HepG2 (cell line): ENCODE results near the gene TRIM22. TPM values are rescaled to one million over a fixed set of nuclear protein-coding genes. Genes with fewer than 3 reads are reported as not detected.

Experiments used
- ATAC-seq: fragments of 200-7000 bp; cut with Tn5 transposase; 3 replicates; pipeline ENCODE4 v1.9.1; 2020; ENCODE audit warnings: mild to moderate bottlenecking, moderate library complexity
- BruUV-seq: library from RNA; stranded (reverse); fragments of 400-500 nt; replicated peaks from 2 replicates; lab custom pipeline; 2021; lab: Mats Ljungman, UMichigan
- CTCF ChIA-PET: fragments of 300-600 bp; formaldehyde crosslinking; extraction: SDS; loops from one replicate; lab custom pipeline; 2021; ENCODE audit warnings: low total read pairs, inconsistent platforms, low intra/inter-chr PET ratio; lab: Yijun Ruan, JAX
- POLR2A ChIA-PET: fragments of 350-600 bp; sonication (Branson Sonifier 250); formaldehyde crosslinking; loops from one replicate; lab custom pipeline; 2020; ENCODE audit warnings: antibody characterized with exemption, inconsistent platforms; lab: Yijun Ruan, JAX
- DNase-seq: peaks from one replicate; pipeline ENCODE4 v3.0.0-alpha.2; 2015; ENCODE audit warnings: low spot score
- FAIRE-seq: peaks from 3 replicates; lab custom pipeline; 2011; peaks lifted over from hg19 to GRCh38; lab: Jason Lieb, UNC
- H2AFZ ChIP-seq: one replicate; pipeline ENCODE4 v1.6.1; 2011; ENCODE audit warnings: low read length, inconsistent platforms
- H3K27ac ChIP-seq: fragments of 300-600 bp; 3 replicates; pipeline ENCODE4 v1.8.0; 2011; ENCODE audit warnings: mixed run types, mild to moderate bottlenecking, mixed read lengths, low read length, inconsistent platforms; ENCODE audit not compliant: insufficient read depth; ENCODE audit errors: extremely low read length
- H3K27me3 ChIP-seq, 2 experiments: fragments of 200-600 bp in 1 of 2; 2 replicates in 1 of 2; 3 replicates in 1 of 2; pipeline versions ENCODE4 v1.6.0 to v1.8.0; 2011; ENCODE audit warnings: low read length in 2 of 2, mild to moderate bottlenecking in 2 of 2, moderate library complexity in 2 of 2, inconsistent platforms in 1 of 2; ENCODE audit not compliant: insufficient read depth in 2 of 2, control insufficient read depth in 1 of 2
- H3K36me3 ChIP-seq, 2 experiments: fragments of 200-600 bp in 1 of 2; replicated peaks in 1 of 2; 2 replicates in 1 of 2; 3 replicates in 1 of 2; pipeline versions ENCODE4 v1.5.1 to v1.8.0; 2011; ENCODE audit warnings: low read length in 2 of 2, inconsistent platforms in 1 of 2; ENCODE audit not compliant: insufficient read depth in 2 of 2, control insufficient read depth in 1 of 2
- H3K4me1 ChIP-seq: 2 replicates; pipeline ENCODE4 v1.5.1; 2012; ENCODE audit warnings: low read length, inconsistent platforms; ENCODE audit not compliant: insufficient read depth
- H3K4me2 ChIP-seq: 2 replicates; pipeline ENCODE4 v1.6.0; 2011; ENCODE audit warnings: low read depth, low read length, inconsistent platforms
- H3K4me3 ChIP-seq, 3 experiments: fragments of 200-600 bp in 1 of 3; sonication (generic), shearing (Covaris generic) in 1 of 3; replicated peaks in 1 of 3; 2 replicates each; pipeline ENCODE4 v1.5.1; 2011 to 2016; ENCODE audit warnings: low read length in 3 of 3, inconsistent platforms in 2 of 3, low read depth in 2 of 3, mild to moderate bottlenecking in 2 of 3, control low read depth in 1 of 3, mixed read lengths in 1 of 3; ENCODE audit not compliant: insufficient read depth in 1 of 3
- H3K79me2 ChIP-seq: one replicate; pipeline ENCODE4 v1.6.1; 2011; ENCODE audit warnings: low read length, inconsistent platforms; ENCODE audit not compliant: insufficient read depth
- H3K9ac ChIP-seq: 2 replicates; pipeline ENCODE4 v1.6.0; 2011; ENCODE audit warnings: mild to moderate bottlenecking, low read depth, low read length, inconsistent platforms; ENCODE audit not compliant: insufficient read depth
- H3K9me3 ChIP-seq: 2 replicates; pipeline ENCODE4 v1.5.1; 2012; ENCODE audit warnings: mild to moderate bottlenecking, low read length
- H4K20me1 ChIP-seq: 2 replicates; pipeline ENCODE4 v1.6.0; 2011; ENCODE audit warnings: inconsistent platforms, mild to moderate bottlenecking, low read length, moderate library complexity; ENCODE audit not compliant: insufficient read depth
- MEIS1 ChIP-seq: sonication (generic); formaldehyde crosslinking; IDR thresholded peaks from 2 replicates; pipeline ENCODE4 v1.9.0; 2021; ENCODE audit warnings: mild to moderate bottlenecking, missing genetic modification reagents, moderate library complexity, borderline replicate concordance
- ZFY ChIP-seq: sonication (generic); formaldehyde crosslinking; IDR thresholded peaks from 2 replicates; pipeline ENCODE4 v1.4.0; 2020; ENCODE audit warnings: missing genetic modification reagents
- WGBS: methylation state at CpG from one replicate; pipeline ENCODE4 v1.1.6; 2017; ENCODE audit warnings: low lambda C conversion rate; 5-methylcytosine and 5-hydroxymethylcytosine counted together
- in situ Hi-C: cut with HindIII; loops from 2 replicates; pipeline ENCODE4 v1.10.0; 2017; ENCODE audit warnings: low pct_unique_long_range_greater_than_20kb; ENCODE audit not compliant: extremely low pct_ligation_motif_present
- intact Hi-C: fragments of 100-400 bp; cut with micrococcal nuclease; formaldehyde crosslinking; loops from one replicate; pipeline ENCODE4 v1.10.0; 2022; ENCODE audit not compliant: unreplicated experiment
- polyA plus RNA-seq, 8 experiments: library from polyadenylated mRNA; depleted of rRNA in 3 of 8; stranded (reverse) in 7 of 8; unstranded in 1 of 8; fragments of >200 nt; fragmentation: Illumina TruSeq in 4 of 8; extraction: Trizol in 4 of 8; gene quantifications; 2 replicates each; pipeline versions ENCODE4 v1.2.1 to v1.2.3, GENCODE V29; 2011 to 2016; ENCODE audit warnings: low read depth in 4 of 8, missing spikeins in 1 of 8, mixed read lengths in 1 of 8; ENCODE audit not compliant: insufficient read depth in 1 of 8
- total RNA-seq, 5 experiments: library from RNA; depleted of rRNA; stranded (reverse); fragments of >200 nt; fragmentation: Illumina TruSeq; extraction: Trizol; gene quantifications; 2 replicates each; pipeline ENCODE4 v1.2.3, GENCODE V29; 2016; ENCODE audit warnings: low read depth in 1 of 5
- TF ChIP-seq, protein P1 (sequence below), 2 experiments: fragments of 450-650 bp in 1 of 2; sonication (generic) in 1 of 2; formaldehyde crosslinking in 1 of 2; IDR thresholded peaks; 2 replicates each; pipeline versions ENCODE4 v1.6.1 to v1.8.0; 2016 to 2022; ENCODE audit warnings: antibody characterized with exemption in 1 of 2, mild to moderate bottlenecking in 1 of 2, missing genetic modification reagents in 1 of 2
- TF ChIP-seq, protein P2 (sequence below): sonication (generic); formaldehyde crosslinking; IDR thresholded peaks from 2 replicates; pipeline ENCODE4 v1.4.0; 2020; ENCODE audit warnings: mild to moderate bottlenecking, missing genetic modification reagents

The TRIM22 gene
- total and polyA plus RNA-seq, 2 of the 13 experiments (the other 11 are each of a cell fraction or from before 2014, with no cell fraction given) = 2.4 to 3.2 TPM

DNA sequence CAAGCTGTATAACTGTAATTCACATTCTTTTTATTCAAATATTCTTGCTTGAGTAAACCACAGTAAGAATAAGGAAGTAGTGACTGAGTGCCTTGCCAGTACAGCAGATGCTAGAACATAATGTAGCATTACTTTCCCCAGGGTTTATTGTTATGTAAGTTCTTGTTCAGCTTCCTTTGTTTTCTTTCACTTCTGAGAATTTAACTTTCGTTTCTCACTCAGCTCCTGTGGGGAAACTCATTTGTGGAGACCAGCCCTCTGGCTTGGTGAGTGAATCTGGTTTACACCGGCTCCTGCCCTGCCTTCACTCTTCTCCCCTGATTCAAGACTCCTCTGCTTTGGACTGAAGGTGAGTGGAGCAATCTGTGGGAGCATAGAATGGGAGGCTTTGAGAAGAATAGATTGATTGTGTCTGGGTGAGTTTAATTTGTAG, at the start of gene TRIM22 (continued):
- TF ChIP-seq, protein P1, sequence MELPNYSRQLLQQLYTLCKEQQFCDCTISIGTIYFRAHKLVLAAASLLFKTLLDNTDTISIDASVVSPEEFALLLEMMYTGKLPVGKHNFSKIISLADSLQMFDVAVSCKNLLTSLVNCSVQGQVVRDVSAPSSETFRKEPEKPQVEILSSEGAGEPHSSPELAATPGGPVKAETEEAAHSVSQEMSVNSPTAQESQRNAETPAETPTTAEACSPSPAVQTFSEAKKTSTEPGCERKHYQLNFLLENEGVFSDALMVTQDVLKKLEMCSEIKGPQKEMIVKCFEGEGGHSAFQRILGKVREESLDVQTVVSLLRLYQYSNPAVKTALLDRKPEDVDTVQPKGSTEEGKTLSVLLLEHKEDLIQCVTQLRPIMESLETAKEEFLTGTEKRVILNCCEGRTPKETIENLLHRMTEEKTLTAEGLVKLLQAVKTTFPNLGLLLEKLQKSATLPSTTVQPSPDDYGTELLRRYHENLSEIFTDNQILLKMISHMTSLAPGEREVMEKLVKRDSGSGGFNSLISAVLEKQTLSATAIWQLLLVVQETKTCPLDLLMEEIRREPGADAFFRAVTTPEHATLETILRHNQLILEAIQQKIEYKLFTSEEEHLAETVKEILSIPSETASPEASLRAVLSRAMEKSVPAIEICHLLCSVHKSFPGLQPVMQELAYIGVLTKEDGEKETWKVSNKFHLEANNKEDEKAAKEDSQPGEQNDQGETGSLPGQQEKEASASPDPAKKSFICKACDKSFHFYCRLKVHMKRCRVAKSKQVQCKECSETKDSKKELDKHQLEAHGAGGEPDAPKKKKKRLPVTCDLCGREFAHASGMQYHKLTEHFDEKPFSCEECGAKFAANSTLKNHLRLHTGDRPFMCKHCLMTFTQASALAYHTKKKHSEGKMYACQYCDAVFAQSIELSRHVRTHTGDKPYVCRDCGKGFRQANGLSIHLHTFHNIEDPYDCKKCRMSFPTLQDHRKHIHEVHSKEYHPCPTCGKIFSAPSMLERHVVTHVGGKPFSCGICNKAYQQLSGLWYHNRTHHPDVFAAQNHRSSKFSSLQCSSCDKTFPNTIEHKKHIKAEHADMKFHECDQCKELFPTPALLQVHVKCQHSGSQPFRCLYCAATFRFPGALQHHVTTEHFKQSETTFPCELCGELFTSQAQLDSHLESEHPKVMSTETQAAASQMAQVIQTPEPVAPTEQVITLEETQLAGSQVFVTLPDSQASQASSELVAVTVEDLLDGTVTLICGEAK (IDR thresholded peaks at IDR 0.05) = no peak
- TF ChIP-seq, protein P1 (CRISPR knock-in tag; IDR thresholded peaks at IDR 0.05) = no peak

DNA sequence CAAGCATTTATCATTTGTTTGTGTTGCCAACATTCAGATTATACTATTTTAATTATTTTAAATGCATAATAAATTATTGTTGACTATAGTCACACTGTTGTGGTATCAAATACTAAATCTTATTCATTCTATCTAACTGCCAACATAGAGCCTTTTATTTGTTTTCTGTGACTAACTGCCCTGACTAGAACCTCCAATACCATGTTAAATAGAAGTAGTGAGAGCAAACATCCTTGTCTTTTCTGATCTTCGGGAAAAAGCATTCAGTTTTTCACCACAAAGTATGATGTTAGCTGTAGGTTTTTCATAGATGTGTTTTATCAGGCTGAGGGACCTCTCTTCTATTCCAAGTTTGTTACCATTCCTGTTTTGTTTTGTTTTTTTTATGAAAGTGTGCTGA, 49.6 kb upstream of the TRIM22 start:
- ATAC-seq = no peak
- in situ Hi-C loops (no loop called here), intact Hi-C loops (no loop called here)
- H3K27ac ChIP-seq = no peak overlapping the region
- H3K79me2 ChIP-seq = no peaks in the 10 kb centered on the region
- WGBS = 0% methylated on average over 1 of the region's 1 CpG
- no peak for DNase-seq
- H3K27me3 ChIP-seq = no peaks in the 10 kb centered on the region
- no peaks in the 10 kb centered on the region for H3K4me1 ChIP-seq
- BruUV-seq = no TSS peak
- no peak overlapping the region for H3K4me2 ChIP-seq
- H3K9ac ChIP-seq = no peak overlapping the region
- no peak overlapping the region for H2AFZ ChIP-seq
- no peaks in the 10 kb centered on the region for H4K20me1 ChIP-seq
- H3K36me3 ChIP-seq = no peaks in the 10 kb centered on the region
- ChIA-PET CTCF (no interaction called here), POLR2A (no interaction called here)
- no peak overlapping the region for H3K4me3 ChIP-seq
- H3K9me3 ChIP-seq = no peaks in the 10 kb centered on the region
- FAIRE-seq = no peak
- TF ChIP-seq ZFY (CRISPR knock-in tag) = no peak
- TF ChIP-seq, protein P2, sequence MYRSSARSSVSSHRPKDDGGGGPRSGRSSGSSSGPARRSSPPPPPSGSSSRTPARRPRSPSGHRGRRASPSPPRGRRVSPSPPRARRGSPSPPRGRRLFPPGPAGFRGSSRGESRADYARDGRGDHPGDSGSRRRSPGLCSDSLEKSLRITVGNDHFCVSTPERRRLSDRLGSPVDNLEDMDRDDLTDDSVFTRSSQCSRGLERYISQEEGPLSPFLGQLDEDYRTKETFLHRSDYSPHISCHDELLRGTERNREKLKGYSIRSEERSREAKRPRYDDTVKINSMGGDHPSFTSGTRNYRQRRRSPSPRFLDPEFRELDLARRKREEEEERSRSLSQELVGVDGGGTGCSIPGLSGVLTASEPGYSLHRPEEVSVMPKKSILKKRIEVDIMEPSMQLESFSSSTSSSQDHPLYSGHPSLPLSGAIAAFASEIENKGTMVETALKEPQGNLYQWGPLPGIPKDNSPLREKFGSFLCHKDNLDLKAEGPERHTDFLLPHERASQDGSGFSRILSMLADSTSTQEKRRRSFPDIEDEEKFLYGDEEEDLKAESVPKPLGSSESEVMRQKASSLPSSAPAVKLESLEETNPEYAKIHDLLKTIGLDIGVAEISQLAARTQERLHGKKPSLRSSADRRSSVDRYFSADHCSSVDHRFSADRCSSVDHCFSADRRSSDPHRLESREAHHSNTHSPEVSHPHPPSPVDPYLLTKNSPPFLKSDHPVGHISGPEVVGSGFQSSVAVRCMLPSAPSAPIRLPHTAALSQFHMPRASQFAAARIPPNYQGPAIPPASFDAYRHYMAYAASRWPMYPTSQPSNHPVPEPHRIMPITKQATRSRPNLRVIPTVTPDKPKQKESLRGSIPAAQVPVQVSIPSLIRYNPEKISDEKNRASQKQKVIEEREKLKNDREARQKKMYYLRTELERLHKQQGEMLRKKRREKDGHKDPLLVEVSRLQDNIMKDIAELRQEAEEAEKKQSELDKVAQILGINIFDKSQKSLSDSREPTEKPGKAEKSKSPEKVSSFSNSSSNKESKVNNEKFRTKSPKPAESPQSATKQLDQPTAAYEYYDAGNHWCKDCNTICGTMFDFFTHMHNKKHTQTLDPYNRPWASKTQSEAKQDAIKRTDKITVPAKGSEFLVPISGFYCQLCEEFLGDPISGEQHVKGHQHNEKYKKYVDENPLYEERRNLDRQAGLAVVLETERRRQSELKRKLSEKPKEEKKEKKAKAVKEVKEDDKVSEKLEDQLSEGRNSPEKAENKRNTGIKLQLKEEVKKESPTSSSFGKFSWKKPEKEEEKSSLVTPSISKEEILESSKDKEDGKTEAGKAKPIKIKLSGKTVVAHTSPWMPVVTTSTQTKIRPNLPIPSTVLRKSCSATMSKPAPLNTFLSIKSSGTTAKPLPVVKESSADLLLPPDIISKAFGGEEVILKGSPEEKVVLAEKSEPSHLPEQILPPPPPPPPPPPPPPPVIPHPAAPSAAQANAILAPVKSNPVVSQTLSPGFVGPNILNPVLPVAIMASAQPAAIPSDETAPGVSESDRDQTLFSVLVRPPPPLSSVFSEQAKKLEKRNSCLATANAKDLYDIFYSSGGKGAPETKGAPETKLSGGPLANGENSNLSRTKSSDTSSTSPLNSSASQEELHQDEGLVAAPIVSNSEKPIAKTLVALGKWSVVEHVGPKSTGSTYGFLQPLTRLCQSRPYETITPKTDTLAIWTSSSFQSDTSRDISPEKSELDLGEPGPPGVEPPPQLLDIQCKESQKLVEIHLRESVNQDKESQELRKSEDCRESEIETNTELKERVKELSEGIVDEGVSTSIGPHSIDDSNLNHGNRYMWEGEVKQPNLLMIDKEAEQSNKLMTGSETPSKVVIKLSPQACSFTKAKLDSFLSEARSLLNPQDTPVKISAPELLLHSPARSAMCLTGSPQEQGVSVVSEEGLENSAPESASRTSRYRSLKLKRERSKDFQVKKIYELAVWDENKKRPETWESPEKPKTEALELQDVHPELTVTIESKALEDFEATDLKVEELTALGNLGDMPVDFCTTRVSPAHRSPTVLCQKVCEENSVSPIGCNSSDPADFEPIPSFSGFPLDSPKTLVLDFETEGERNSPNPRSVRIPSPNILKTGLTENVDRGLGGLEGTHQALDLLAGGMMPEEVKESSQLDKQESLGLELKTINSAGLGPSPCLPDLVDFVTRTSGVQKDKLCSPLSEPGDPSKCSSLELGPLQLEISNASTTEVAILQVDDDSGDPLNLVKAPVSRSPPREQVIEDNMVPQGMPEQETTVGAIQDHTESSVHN (CRISPR knock-in tag) = no peak
- TF ChIP-seq MEIS1 (CRISPR knock-in tag) = no peak
